A549 treated with CORT108297 at 1 μM for 4 hours (cell line): ENCODE data around the gene TMEM45B. TPM values are rescaled to one million over a fixed set of nuclear protein-coding genes. Genes with fewer than 3 reads are reported as not detected.

ENCODE experiments used
- total RNA-seq: library from RNA; stranded (reverse); fragments of 200-300 nt; extraction: Qiagen RNA extraction; gene quantifications from 5 replicates; pipeline ENCODE4 v1.2.3, GENCODE V29; 2022

Gene TMEM45B
- total RNA-seq = 0.06 to 0.31 TPM (median 0.10 TPM) in 5 replicates

GRCh38 chr11:129815596-129816461 is at the start of gene TMEM45B:
Gene TMEM45B, plus strand, starts transcription at chr11:129815848. Its CDS starts 36,635 bp downstream, at chr11:129852483.

GRCh38 chr11:129895126-129896041 is 79.7 kb downstream of the TMEM45B start, which contains the start of gene NFRKB:
Gene NFRKB, minus strand, starts transcription at chr11:129895578. Its CDS starts 2,729 bp downstream, at chr11:129892849.

Other genes starting within 250 kb of the TMEM45B start
- 11.6 to 13.8 TPM (median 13.5 TPM) in 5 replicates for gene NFRKB, start 79.7 kb downstream of the TMEM45B start, total RNA-seq
- gene PRDM10, start 187.0 kb downstream of the TMEM45B start, total RNA-seq = 1.5 to 1.9 TPM (median 1.8 TPM) in 5 replicates